ENCODE results near the gene ZBTB11. TPM values are rescaled to one million over a fixed set of nuclear protein-coding genes. Genes with fewer than 3 reads are reported as not detected.
A peak's percentile ranks its signal among the peaks of the same experiment; 100 is the strongest.

ZBTB11 gene
- total RNA-seq, 6 experiments from 2014 or later, result 5.4 to 8.5 (median 7.9) TPM

- Histone ChIP-seq H3K4me3 (no peak overlapping the region), H3K4me1 (no peaks in the 10 kb centered on the region), H3K27ac (no peak overlapping the region), H3K9me3 (no peaks in the 10 kb centered on the region), H3K36me3 (no peaks in the 10 kb centered on the region), H3K27me3 (no peaks in the 10 kb centered on the region)
- DNase-seq (no peak), ATAC-seq (no peak)
- TF ChIP-seq CTCF (IDR thresholded peaks at IDR 0.05) (no peak), POLR2A (IDR thresholded peaks at IDR 0.05) (no peak)
- WGBS (ENCODE audit: insufficient coverage, low coverage, low lambda C conversion rate, missing lambda C conversion rate), result 81% methylated on average over 8 of the region's 10 CpGs
- intact Hi-C loops (cut with DNase I), result no loop called here
Observed at GRCh38 chr3:101637451-101637850, 39.5 kb downstream of the ZBTB11 start.

DNA sequence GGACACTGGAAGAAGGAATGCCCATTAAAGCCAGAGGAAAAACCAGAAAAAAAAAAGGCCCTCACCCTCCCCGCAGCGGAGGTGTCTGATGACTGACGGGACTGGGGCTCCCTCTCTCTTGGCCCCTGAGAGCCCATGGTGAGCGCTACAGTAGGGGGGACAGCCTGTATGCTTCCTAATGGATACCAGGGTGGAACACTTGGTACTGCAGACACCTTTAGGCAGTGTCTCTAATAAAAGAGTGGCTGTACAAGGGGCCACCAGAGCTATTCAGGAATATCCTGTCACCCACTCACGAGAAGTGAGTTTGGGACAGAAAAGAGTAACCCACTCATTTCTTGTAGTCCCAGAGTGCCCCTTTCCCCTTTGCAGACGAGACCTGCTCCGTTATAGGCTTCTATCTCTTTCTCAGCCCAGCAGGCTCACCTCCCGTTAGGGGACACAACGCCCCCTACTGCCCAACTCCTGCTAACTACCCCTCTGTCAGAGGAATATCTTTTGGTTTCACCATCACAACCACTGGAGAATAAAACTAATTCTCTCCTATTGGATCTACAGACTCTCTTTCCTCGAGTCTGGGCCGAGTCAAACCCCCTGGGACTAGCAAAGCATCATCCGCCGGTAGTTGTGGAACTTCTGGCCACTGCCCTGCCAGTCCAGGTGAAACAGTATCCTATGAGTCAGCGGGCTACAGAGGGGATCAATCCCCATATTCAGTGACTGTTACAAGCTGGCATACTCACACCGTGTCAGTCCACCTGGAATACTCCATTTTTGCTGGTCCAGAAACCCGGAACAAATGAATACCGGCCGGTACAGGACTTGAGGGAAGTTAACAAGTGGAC lies 40.8 kb downstream of the ZBTB11 start:
- Histone ChIP-seq H3K9me3 (no peaks in the 10 kb centered on the region), H3K27me3 (no peaks in the 10 kb centered on the region), H3K4me1 (no peaks in the 10 kb centered on the region), H3K27ac (no peak overlapping the region), H3K36me3 (no peaks in the 10 kb centered on the region), H3K4me3 (no peak overlapping the region)
- intact Hi-C loops (cut with DNase I), result no loop called here
- peak; percentile 73 to 85 (median 80) for ATAC-seq
- peak in 2 of 3 donors; percentile 55 to 57 for DNase-seq
- no peak for TF ChIP-seq POLR2A (IDR thresholded peaks at IDR 0.05)
- peak; percentile 40 to 61 (median 55) for TF ChIP-seq CTCF (IDR thresholded peaks at IDR 0.05)
- 42% methylated on average over 12 of the region's 18 CpGs for WGBS (ENCODE audit: insufficient coverage, low coverage, low lambda C conversion rate, missing lambda C conversion rate)

DNA sequence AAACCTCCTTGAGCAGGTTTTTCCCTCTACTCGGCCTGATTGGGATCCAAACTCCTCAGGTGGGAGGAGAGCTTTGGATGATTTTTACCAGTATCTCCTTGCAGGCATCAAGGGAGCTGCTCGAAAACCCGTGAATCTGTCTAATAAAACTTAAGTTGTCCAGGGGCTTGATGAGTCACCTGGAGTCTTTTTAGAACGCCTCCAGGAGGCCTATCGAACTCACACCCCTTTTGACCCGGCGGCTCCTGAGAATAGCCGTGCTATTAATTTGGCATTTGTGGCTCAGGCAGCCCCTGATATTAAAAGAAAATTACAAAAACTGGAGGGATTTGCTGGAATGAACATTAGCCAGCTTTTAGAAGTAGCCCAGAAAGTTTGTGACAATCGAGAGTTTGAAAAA lies 41.6 kb downstream of the ZBTB11 start:
- TF ChIP-seq CTCF (IDR thresholded peaks at IDR 0.05) (no peak), POLR2A (IDR thresholded peaks at IDR 0.05) (no peak)
- H3K27me3 ChIP-seq, result no peaks in the 10 kb centered on the region
- H3K27ac ChIP-seq, result no peak overlapping the region
- no peak for DNase-seq
- no peak overlapping the region for H3K4me3 ChIP-seq
- H3K36me3 ChIP-seq, result no peaks in the 10 kb centered on the region
- intact Hi-C loops (cut with DNase I), result no loop called here
- no peaks in the 10 kb centered on the region for H3K9me3 ChIP-seq
- WGBS (ENCODE audit: insufficient coverage, low coverage, low lambda C conversion rate, missing lambda C conversion rate), result 69% methylated on average over 9 of the region's 9 CpGs
- no peaks in the 10 kb centered on the region for H3K4me1 ChIP-seq
- no peak for ATAC-seq

DNA sequence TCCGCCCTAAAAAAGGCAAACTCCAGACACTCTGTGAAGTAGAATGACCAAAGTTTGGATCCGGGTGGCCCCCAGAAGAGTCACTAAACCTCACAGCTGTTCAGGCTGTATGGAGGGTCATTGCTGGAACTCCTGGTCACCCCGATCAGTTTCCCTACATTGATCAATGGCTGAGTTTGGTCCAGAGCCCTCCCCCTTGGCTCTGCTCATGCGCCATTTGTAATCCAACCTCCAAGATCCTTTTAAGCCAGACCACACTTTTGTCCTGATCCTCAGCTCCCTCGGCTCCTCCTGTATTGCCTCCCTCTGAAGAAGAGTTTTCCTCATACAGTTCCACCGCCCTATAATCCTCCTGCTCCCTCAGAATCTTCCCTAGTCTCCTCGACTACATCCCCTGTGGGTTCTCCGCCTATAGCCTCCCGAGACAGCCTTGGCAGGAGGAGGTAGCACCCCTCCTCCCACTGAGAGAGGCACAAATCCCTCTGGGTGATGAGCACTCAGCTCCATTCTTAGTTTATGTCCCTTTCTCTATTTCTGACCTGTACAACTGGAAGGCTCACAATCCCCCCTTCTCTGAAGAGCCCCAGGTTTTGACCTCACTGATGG lies 42.2 kb downstream of the ZBTB11 start:
- Histone ChIP-seq H3K27me3 (no peaks in the 10 kb centered on the region), H3K4me3 (no peak overlapping the region), H3K36me3 (no peaks in the 10 kb centered on the region), H3K9me3 (no peaks in the 10 kb centered on the region), H3K4me1 (no peaks in the 10 kb centered on the region), H3K27ac (no peak overlapping the region)
- 72% methylated on average over 6 of the region's 9 CpGs for WGBS (ENCODE audit: insufficient coverage, low coverage, low lambda C conversion rate, missing lambda C conversion rate)
- no peak for ATAC-seq
- intact Hi-C loops (cut with DNase I), result no loop called here
- TF ChIP-seq CTCF (IDR thresholded peaks at IDR 0.05) (no peak), POLR2A (IDR thresholded peaks at IDR 0.05) (no peak)
- no peak for DNase-seq
